SK-N-MC (cell line): ENCODE measurements around the gene PROCR.
A peak's percentile ranks its signal among the peaks of the same experiment; 100 is the strongest.

Source experiments
- EZH2 ChIP-seq: fragments of 200-600 bp; sonication (generic); IDR thresholded peaks from one replicate; pipeline ENCODE4 v1.6.1; 2017; ENCODE audit warnings: antibody characterized with exemption
- FOXP2 ChIP-seq: optimal IDR thresholded peaks from 2 replicates; pipeline ENCODE3; 2011; ENCODE audit warnings: mild to moderate bottlenecking, moderate library complexity; ENCODE audit not compliant: insufficient read depth; ENCODE audit errors: extremely low read length, control extremely low read depth
- POLR2AphosphoS5 ChIP-seq: IDR thresholded peaks from 2 replicates; pipeline ENCODE4 v1.6.1; 2012; ENCODE audit warnings: mild to moderate bottlenecking, low read depth, low read length, borderline replicate concordance

DNA sequence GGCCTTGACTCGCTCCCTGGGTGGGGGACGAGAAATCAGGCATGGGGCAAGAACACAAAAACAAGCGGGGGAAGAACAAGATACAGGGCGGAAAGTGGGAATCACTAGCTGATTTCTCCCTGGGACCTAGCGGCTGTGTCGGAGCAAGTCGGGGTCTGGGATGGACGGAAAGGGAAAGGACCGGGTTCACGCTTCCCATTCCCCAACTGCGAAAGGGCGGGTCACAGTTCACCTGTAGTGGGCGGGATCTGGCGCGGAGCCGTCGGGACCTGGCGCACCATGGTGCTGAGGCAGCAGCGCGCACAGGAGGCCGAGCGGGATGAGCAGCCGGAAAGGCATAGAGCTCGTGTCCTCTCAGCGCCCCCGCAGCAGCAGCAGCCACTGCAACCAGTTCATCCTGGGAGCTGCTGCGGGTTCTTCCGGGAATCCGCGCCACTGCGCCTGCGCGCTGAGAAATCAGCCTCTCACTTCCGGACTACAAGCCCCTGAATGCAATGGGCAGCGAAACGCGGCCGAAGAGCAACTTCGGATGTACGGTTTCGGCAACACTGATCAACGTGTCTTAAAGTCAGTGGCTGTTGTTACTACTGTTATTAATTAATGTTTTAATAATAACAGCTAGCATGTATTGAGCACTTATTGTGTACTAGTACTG lies 24.8 kb upstream of the PROCR start, which contains the start of gene EDEM2:
- no peak for TF ChIP-seq EZH2
- peak; percentile 90 for TF ChIP-seq POLR2AphosphoS5
- peak; percentile 7 for TF ChIP-seq FOXP2
